Activated CD8-positive, alpha-beta T cell treated with anti-CD3 and anti-CD28 coated beads for 36 hours (primary cell): ENCODE data around the gene LRRC8D. TPM values are rescaled to one million over a fixed set of nuclear protein-coding genes. Genes with fewer than 3 reads are reported as not detected.

Experiments
- ATAC-seq: fragments of 200-7000 bp; cut with Tn5 transposase; one replicate; pipeline ENCODE4 v1.10.0; 2021; ENCODE audit warnings: mild to moderate bottlenecking, moderate library complexity
- CTCF ChIA-PET: fragments of 350-600 bp; sonication (Branson Sonifier 250); formaldehyde crosslinking; loops from one replicate; lab custom pipeline; 2021; ENCODE audit warnings: antibody characterized with exemption; lab: Charles Lee
- POLR2A ChIA-PET: fragments of 350-600 bp; sonication (Branson Sonifier 250); formaldehyde crosslinking; loops from one replicate; lab custom pipeline; 2021; ENCODE audit warnings: antibody characterized with exemption; lab: Charles Lee
- DNase-seq: peaks from one replicate; pipeline ENCODE4 v3.0.0-alpha.2; 2020
- H3K27ac Mint-ChIP-seq: one replicate; pipeline ENCODE4 v1.8.0; 2021; ENCODE audit warnings: mild to moderate bottlenecking, mixed read lengths
- H3K27me3 Mint-ChIP-seq: one replicate; pipeline ENCODE4 v1.8.0; 2021; ENCODE audit warnings: mixed read lengths
- H3K36me3 Mint-ChIP-seq: one replicate; pipeline ENCODE4 v1.8.0; 2021; ENCODE audit warnings: low read depth, mixed read lengths
- H3K4me1 Mint-ChIP-seq: one replicate; pipeline ENCODE4 v1.8.0; 2021; ENCODE audit warnings: low read depth, mixed read lengths
- H3K4me3 Mint-ChIP-seq: one replicate; pipeline ENCODE4 v1.8.0; 2021; ENCODE audit warnings: mild to moderate bottlenecking, moderate library complexity, mixed read lengths
- H3K9me3 Mint-ChIP-seq: one replicate; pipeline ENCODE4 v1.8.0; 2021; ENCODE audit warnings: mixed read lengths
- CTCF ChIP-seq: fragments of 200-600 bp; IDR thresholded peaks from one replicate; pipeline ENCODE4 v1.8.0; 2022; ENCODE audit warnings: antibody characterized with exemption, mild to moderate bottlenecking
- intact Hi-C: fragments of 100-400 bp; cut with micrococcal nuclease; formaldehyde crosslinking; loops from one replicate; pipeline ENCODE4 v1.10.0; 2022
- total RNA-seq, 2 experiments: library from RNA; stranded (reverse); gene quantifications; one replicate each; pipeline ENCODE4 v1.2.3, GENCODE V29; 2021

LRRC8D gene
- total RNA-seq, 2 experiments from 2014 or later: 26.3 to 27.5 TPM

GRCh38 chr1:89898695-89899470, 78.1 kb downstream of the LRRC8D start:
- H3K4me3 Mint-ChIP-seq: no peak overlapping the region
- CTCF ChIA-PET: interaction anchor here (1.0 kb wide), 1 partner anchor 89 kb away, joined by 3 read pairs; no protein-coding TSS in a partner anchor
- H3K36me3 Mint-ChIP-seq: peaks cover 22% of the 10 kb centered on the region
- no peak overlapping the region for H3K27ac Mint-ChIP-seq
- no peak for ATAC-seq
- H3K27me3 Mint-ChIP-seq: no peaks in the 10 kb centered on the region
- peaks cover 34% of the 10 kb centered on the region for H3K4me1 Mint-ChIP-seq
- DNase-seq: no peak
- intact Hi-C loops: no loop called here
- no peak for TF ChIP-seq CTCF
- POLR2A ChIA-PET: no interaction called here
- H3K9me3 Mint-ChIP-seq: no peaks in the 10 kb centered on the region

DNA sequence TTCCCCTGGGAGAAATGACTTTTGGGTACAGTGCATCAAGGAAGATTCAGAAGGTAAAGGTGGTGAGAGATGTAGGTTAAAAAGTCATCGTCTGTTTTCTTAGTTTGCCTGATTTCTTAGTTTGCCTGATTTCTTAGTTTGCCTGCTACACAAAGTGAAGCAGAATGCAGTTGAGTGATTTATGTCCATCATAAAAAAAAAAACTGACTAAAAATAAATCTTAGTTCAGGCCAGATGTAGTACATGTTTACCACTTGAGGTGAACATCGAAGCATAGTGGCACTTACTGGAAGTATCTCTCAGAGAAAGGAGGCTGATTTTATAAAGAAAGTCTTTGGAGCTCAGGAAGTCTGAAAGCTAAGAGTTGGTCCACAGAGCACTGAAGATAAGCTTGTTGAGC, 79.5 kb downstream of the LRRC8D start:
- Mint-ChIP-seq H3K27me3 (no peaks in the 10 kb centered on the region), H3K4me3 (no peak overlapping the region), H3K27ac (no peak overlapping the region), H3K36me3 (peaks cover 24% of the 10 kb centered on the region), H3K4me1 (peaks cover 40% of the 10 kb centered on the region), H3K9me3 (no peaks in the 10 kb centered on the region)
- no peak for TF ChIP-seq CTCF
- intact Hi-C loops: no loop called here
- CTCF ChIA-PET: interaction anchor here (1.0 kb wide), 1 partner anchor 24 kb away, joined by 3 read pairs; no protein-coding TSS in a partner anchor
- no peak for ATAC-seq
- no peak for DNase-seq
- POLR2A ChIA-PET: no interaction called here

DNA sequence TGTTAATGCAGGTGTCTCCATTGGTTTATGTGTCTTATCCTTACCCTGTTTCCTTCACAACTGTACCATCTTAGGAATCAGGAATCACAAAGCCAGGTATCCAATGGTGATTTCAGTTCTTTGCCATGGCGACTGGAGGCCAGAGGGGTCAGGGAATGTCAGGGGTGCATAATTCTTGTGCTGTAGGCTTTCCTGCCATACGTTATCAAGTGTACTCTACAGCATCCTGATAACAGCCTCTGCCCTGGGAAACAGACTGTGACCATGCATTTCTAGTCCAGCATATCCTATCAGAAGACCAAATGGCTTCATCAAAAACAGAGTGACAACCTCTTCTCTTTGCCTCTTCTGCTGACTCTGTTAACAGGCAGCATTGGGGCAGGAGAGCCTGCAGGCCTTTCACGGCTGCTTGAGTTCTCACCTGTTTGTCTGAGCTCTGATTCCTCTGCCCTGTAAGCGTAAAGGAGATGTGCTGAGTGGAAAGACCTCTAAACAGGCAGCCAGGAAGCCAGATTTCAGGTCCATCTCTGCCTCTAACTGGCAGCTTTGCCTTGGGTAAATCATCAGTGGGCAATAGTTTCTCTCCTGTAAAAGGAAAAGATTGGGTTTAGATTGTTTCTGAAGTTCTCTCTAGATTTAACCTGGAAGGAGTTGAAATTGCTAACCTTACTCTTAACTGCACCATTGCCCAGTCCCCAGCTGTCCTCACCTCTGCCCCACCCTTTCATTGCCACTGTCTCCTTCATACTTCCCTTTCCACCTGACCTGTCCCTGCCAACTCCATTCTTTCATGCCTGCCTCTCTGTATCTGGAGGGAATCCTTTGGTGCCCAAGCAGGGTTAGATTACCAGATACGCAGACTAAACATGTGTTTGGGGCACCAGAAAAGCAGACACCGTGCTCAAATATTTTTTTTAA, 80.2 kb downstream of the LRRC8D start:
- H3K9me3 Mint-ChIP-seq: no peaks in the 10 kb centered on the region
- H3K27me3 Mint-ChIP-seq: no peaks in the 10 kb centered on the region
- ATAC-seq: no peak
- no peak for TF ChIP-seq CTCF
- DNase-seq: no peak
- peaks cover 26% of the 10 kb centered on the region for H3K36me3 Mint-ChIP-seq
- H3K4me3 Mint-ChIP-seq: no peak overlapping the region
- ChIA-PET CTCF (interaction anchor here (1.0 kb wide), 1 partner anchor 25 kb away, joined by 3 read pairs; no protein-coding TSS in a partner anchor), POLR2A (interaction anchor here (1.0 kb wide), 1 partner anchor 16 kb away, joined by 3 read pairs; no protein-coding TSS in a partner anchor)
- peaks cover 43% of the 10 kb centered on the region for H3K4me1 Mint-ChIP-seq
- no peak overlapping the region for H3K27ac Mint-ChIP-seq
- intact Hi-C loops: no loop called here

- intact Hi-C loops: no loop called here
- no peak overlapping the region for H3K4me3 Mint-ChIP-seq
Observed at GRCh38 chr1:89901957-89902669, 81.3 kb downstream of the LRRC8D start.

More at GRCh38 chr1:89901957-89902669, 81.3 kb downstream of the LRRC8D start:
- Mint-ChIP-seq H3K36me3 (peaks cover 24% of the 10 kb centered on the region), H3K27ac (no peak overlapping the region), H3K4me1 (peaks cover 50% of the 10 kb centered on the region), H3K27me3 (no peaks in the 10 kb centered on the region), H3K9me3 (no peaks in the 10 kb centered on the region)
- CTCF ChIA-PET: no interaction called here
- ATAC-seq: no peak
- POLR2A ChIA-PET: no interaction called here
- DNase-seq: no peak
- no peak for TF ChIP-seq CTCF
